ENCODE measurements around the gene NEIL1.
"Not testable (repeated sequence)": the region's sequence is repeated elsewhere in the genome, so short reads cannot be mapped to it uniquely, and the experiment has no call there.

Gene NEIL1

DNA sequence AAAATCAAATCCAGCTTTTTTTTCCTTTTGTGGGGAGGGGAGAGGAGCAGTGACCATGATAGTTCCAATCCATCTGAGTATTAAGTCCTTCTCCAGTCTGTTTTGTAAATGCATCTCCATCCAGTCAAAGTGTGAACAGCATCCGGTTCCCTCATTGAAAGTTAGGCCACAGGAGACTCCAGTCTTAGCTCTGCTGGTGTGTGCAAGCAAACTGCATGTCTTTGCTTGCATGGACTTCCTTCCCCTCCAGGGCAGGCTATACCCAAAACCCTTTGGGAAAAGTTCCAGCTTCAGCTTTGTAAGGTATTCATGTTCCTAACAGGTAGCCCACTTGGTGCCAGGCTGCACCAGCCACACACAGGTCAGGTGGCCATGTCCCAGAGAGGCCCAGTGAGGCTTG, 24.6 kb downstream of the NEIL1 start:
- Histone ChIP-seq H3K27ac (ENCODE audit: low read depth, low read length) (no peak overlapping the region), H3K4me2 (ENCODE audit: low read length) (no peak overlapping the region), H3K36me3 (ENCODE audit: control insufficient read depth, low read length) (peaks cover 84% of the 10 kb centered on the region), H3K79me2 (ENCODE audit: control insufficient read depth, low read length) (peaks cover 26% of the 10 kb centered on the region), H4K20me1 (ENCODE audit: control insufficient read depth, insufficient read depth, low read depth, low read length) (no peaks in the 10 kb centered on the region), H3K4me3 (ENCODE audit: low read length) (no peak overlapping the region), H3K4me1 (ENCODE audit: control insufficient read depth, low read length) (peaks cover 25% of the 10 kb centered on the region), H3K9me2 (replicated peaks; ENCODE audit: control insufficient read depth, low read length) (no peaks in the 10 kb centered on the region), H3F3A (ENCODE audit: control insufficient read depth, insufficient read depth) (peaks cover 26% of the 10 kb centered on the region), H3K27me3 (ENCODE audit: control insufficient read depth, low read length) (no peaks in the 10 kb centered on the region), H3K9me3 (ENCODE audit: control insufficient read depth, insufficient read depth, low read length) (no peaks in the 10 kb centered on the region)
- no peak for TF ChIP-seq EZH2phosphoT487 (IDR thresholded peaks at IDR 0.05; ENCODE audit: borderline replicate concordance, low read length)
- TF ChIP-seq, protein P1, sequence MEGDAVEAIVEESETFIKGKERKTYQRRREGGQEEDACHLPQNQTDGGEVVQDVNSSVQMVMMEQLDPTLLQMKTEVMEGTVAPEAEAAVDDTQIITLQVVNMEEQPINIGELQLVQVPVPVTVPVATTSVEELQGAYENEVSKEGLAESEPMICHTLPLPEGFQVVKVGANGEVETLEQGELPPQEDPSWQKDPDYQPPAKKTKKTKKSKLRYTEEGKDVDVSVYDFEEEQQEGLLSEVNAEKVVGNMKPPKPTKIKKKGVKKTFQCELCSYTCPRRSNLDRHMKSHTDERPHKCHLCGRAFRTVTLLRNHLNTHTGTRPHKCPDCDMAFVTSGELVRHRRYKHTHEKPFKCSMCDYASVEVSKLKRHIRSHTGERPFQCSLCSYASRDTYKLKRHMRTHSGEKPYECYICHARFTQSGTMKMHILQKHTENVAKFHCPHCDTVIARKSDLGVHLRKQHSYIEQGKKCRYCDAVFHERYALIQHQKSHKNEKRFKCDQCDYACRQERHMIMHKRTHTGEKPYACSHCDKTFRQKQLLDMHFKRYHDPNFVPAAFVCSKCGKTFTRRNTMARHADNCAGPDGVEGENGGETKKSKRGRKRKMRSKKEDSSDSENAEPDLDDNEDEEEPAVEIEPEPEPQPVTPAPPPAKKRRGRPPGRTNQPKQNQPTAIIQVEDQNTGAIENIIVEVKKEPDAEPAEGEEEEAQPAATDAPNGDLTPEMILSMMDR (IDR thresholded peaks at IDR 0.05; ENCODE audit: low read depth, low read length, poor library complexity, severe bottlenecking) = no peak

DNA sequence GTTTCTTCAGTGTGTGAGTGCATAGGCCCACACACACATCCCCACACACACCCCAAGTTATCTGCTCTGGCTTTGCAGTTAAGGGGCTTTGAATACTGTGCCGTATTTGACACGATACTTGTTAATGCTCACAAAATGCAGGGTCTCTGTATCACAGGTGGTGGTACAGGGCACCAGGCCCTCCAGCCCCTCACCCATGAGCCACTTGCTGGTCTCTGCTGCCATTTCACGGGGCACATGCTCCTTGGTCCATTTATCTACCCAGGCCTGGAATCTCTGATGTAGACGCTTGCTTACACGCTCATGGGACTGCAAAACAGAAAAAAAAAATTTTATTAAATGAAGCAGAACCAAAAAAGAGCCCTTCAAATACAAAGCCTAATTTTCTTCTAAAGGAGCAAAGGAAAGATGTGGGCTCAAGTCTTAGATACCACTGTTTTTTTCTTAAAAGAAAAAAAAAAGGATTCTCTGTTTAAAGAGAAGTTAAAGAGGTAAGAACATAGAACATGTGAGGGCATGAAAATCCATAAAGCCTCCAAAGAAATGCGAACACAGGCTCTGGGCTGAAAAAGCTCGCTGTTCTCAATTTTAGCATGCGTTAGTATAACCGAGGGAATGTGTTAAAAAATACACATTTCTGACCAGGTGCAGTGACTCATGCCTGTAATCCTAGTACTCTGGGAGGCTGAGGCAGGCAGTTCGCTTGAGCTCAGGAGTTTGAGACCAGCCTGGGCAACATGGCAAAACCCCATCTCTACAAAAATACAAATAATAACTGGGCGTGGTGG, 25.3 kb downstream of the NEIL1 start:
- Histone ChIP-seq H4K20me1 (ENCODE audit: control insufficient read depth, insufficient read depth, low read depth, low read length) (no peaks in the 10 kb centered on the region), H3K4me1 (ENCODE audit: control insufficient read depth, low read length) (peaks cover 20% of the 10 kb centered on the region), H3K36me3 (ENCODE audit: control insufficient read depth, low read length) (peaks cover 84% of the 10 kb centered on the region), H3K4me2 (ENCODE audit: low read length) (no peak overlapping the region), H3K27me3 (ENCODE audit: control insufficient read depth, low read length) (no peaks in the 10 kb centered on the region), H3F3A (ENCODE audit: control insufficient read depth, insufficient read depth) (peaks cover 26% of the 10 kb centered on the region), H3K79me2 (ENCODE audit: control insufficient read depth, low read length) (peaks cover 26% of the 10 kb centered on the region), H3K9me2 (replicated peaks; ENCODE audit: control insufficient read depth, low read length) (no peaks in the 10 kb centered on the region), H3K4me3 (ENCODE audit: low read length) (no peak overlapping the region), H3K27ac (ENCODE audit: low read depth, low read length) (no peak overlapping the region), H3K9me3 (ENCODE audit: control insufficient read depth, insufficient read depth, low read length) (no peaks in the 10 kb centered on the region)
- TF ChIP-seq EZH2phosphoT487 (IDR thresholded peaks at IDR 0.05; ENCODE audit: borderline replicate concordance, low read length) = no peak
- TF ChIP-seq, protein P1 (IDR thresholded peaks at IDR 0.05; ENCODE audit: low read depth, low read length, poor library complexity, severe bottlenecking) = no peak

DNA sequence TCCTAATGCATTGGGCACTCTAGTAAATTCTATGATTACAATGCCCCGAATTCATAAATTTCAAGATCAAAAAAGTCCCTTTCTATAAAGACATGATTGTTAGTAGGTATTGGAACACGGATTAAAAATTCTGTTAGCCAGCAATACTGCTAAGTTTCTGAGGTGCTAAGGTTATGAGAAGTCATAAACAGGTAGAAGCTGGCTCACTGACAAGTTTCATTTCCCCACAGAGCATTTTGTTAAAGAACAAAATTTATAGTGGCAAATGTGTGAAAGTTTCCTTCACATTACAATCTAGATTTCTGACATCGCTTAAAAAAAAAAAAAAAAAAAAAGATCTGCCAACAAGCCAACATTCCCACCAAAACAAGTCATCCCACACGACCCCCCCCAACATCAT, 33.9 kb downstream of the NEIL1 start:
- Histone ChIP-seq H3K36me3 (ENCODE audit: control insufficient read depth, low read length) (peaks cover 93% of the 10 kb centered on the region), H3K4me2 (ENCODE audit: low read length) (no peak overlapping the region), H3F3A (ENCODE audit: control insufficient read depth, insufficient read depth) (no peaks in the 10 kb centered on the region; the same call in 1 of the 2 replicates), H3K27ac (ENCODE audit: low read depth, low read length) (no peak overlapping the region), H3K79me2 (ENCODE audit: control insufficient read depth, low read length) (no peaks in the 10 kb centered on the region), H3K4me3 (ENCODE audit: low read length) (no peak overlapping the region), H3K27me3 (ENCODE audit: control insufficient read depth, low read length) (no peaks in the 10 kb centered on the region), H3K4me1 (ENCODE audit: control insufficient read depth, low read length) (peaks cover 12% of the 10 kb centered on the region), H4K20me1 (ENCODE audit: control insufficient read depth, insufficient read depth, low read depth, low read length) (no peaks in the 10 kb centered on the region), H3K9me2 (replicated peaks; ENCODE audit: control insufficient read depth, low read length) (no peaks in the 10 kb centered on the region), H3K9me3 (ENCODE audit: control insufficient read depth, insufficient read depth, low read length) (no peaks in the 10 kb centered on the region)
- no peak for TF ChIP-seq EZH2phosphoT487 (IDR thresholded peaks at IDR 0.05; ENCODE audit: borderline replicate concordance, low read length)
- TF ChIP-seq, protein P1 (IDR thresholded peaks at IDR 0.05; ENCODE audit: low read depth, low read length, poor library complexity, severe bottlenecking) = no peak

DNA sequence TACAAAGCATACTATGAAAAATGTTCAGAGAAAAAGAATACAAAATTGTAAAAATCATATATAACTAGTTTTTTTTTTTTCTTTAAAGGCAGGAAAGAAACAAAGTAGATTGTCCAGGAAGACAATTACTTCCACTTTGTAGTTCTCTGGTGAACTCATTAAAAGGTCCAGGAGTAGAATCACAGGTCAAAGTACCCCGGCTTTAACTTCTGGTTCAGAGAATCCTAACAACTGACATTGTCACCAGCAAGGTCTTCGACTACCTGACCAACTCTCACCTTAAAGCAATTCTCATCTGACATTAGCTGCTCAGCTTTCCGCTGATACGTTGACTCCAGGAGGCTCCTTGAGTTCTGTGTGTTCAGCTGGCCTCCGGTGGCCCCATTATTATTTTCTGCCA, 37.1 kb downstream of the NEIL1 start:
- H3K27me3 ChIP-seq (ENCODE audit: control insufficient read depth, low read length); H3K27ac ChIP-seq (ENCODE audit: low read depth, low read length); H3K9me2 ChIP-seq (replicated peaks; ENCODE audit: control insufficient read depth, low read length); H3K4me3 ChIP-seq (ENCODE audit: low read length); H3K4me2 ChIP-seq (ENCODE audit: low read length); H3K9me3 ChIP-seq (ENCODE audit: control insufficient read depth, insufficient read depth, low read length); H3K79me2 ChIP-seq (ENCODE audit: control insufficient read depth, low read length); H3F3A ChIP-seq (ENCODE audit: control insufficient read depth, insufficient read depth); H4K20me1 ChIP-seq (ENCODE audit: control insufficient read depth, insufficient read depth, low read depth, low read length): not testable (repeated sequence)
- H3K36me3 ChIP-seq (ENCODE audit: control insufficient read depth, low read length) = peaks cover 96% of the 10 kb centered on the region
- peaks cover 12% of the 10 kb centered on the region for H3K4me1 ChIP-seq (ENCODE audit: control insufficient read depth, low read length)

Measured in DOHH2 (cell line).